Measurements from ENCODE around the gene HHIPL1.

DNA sequence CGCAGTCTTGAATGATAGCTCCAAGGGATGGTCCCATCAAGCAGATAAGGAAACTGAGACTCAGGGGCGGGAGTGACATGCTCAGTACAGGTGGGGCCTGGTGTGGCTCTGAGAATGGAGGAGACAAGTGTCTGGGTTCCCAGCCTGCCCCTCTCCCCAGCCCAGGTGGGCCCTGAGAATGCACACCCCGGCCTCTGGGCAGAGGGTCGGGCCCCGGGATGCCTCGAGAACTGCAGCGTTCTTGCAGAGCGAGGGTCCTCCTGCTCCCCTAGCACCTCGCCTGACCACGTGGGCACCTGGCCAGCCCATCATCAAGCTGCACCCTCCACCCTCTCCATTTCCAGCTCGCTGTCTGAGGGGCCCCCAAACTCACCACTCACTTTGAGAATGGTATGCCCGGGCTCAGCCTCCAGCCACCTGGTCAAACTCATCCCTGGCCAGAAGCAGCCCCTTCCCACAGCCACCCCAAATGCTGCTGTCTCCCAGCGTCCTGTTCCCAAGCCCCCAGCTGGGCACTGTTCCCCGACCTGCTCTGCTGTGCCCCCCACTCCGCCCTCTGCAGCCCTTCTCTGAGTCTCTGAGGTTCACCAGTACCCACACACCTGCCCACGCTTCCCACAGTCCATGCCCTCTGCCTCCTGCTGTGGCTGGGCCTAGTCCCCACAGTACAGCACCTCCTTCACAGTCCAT, 83.4 kb downstream of the HHIPL1 start:
- TF ChIP-seq, protein P1, sequence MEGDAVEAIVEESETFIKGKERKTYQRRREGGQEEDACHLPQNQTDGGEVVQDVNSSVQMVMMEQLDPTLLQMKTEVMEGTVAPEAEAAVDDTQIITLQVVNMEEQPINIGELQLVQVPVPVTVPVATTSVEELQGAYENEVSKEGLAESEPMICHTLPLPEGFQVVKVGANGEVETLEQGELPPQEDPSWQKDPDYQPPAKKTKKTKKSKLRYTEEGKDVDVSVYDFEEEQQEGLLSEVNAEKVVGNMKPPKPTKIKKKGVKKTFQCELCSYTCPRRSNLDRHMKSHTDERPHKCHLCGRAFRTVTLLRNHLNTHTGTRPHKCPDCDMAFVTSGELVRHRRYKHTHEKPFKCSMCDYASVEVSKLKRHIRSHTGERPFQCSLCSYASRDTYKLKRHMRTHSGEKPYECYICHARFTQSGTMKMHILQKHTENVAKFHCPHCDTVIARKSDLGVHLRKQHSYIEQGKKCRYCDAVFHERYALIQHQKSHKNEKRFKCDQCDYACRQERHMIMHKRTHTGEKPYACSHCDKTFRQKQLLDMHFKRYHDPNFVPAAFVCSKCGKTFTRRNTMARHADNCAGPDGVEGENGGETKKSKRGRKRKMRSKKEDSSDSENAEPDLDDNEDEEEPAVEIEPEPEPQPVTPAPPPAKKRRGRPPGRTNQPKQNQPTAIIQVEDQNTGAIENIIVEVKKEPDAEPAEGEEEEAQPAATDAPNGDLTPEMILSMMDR (IDR thresholded peaks at IDR 0.05; ENCODE audit: insufficient read depth, low read length) = no peak
- TF ChIP-seq REST (IDR thresholded peaks at IDR 0.05; ENCODE audit: insufficient replicate concordance, low read depth) (no peak), POLR2AphosphoS5 (IDR thresholded peaks at IDR 0.05; ENCODE audit: low read depth) (no peak), SPI1 (IDR thresholded peaks at IDR 0.05; ENCODE audit: borderline replicate concordance, low read depth) (no peak)
